Upper lobe of left lung (tissue), 4 donors: Measurements from ENCODE around the gene PLPPR1.

Experiments used
- POLR2A ChIP-seq, 4 donors: fragments of 450-650 bp; IDR thresholded peaks; one replicate each; pipeline ENCODE4 v1.5.1; 2016 to 2017; ENCODE audit warnings: antibody characterized with exemption in 4 of 4, mild to moderate bottlenecking in 2 of 4
- POLR2AphosphoS5 ChIP-seq, 2 donors: sonication (generic); formaldehyde crosslinking; IDR thresholded peaks; one replicate each; pipeline ENCODE4 v1.5.1; 2017; ENCODE audit warnings: antibody characterized with exemption in 2 of 2
- TF ChIP-seq, protein P1 (sequence below), 6 experiments: fragments of 450-650 bp in 4 of 6; fragments of 200-600 bp in 2 of 6; sonication (generic) in 2 of 6; IDR thresholded peaks; one replicate each; pipeline ENCODE4 v1.5.1; 2016 to 2019; ENCODE audit warnings: antibody characterized with exemption in 6 of 6

DNA sequence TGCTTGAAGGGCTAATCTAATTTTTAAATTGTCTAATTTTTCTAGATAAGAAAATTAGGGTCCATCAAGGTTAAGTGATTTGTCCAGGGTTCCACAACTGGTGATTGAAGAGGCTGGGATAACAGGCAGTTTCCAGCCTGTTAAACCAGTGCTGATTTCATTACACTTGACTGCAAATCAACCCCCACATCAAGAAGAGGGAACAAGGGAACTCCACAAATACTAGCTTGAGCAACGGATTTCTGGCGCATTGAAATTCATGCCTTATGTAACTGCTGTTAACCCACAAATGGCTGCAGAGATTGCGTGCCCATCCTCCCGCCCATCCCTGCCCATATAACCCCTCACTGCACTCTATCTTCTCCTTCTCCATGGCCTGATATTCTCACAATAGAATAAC, 10.0 kb downstream of the PLPPR1 start:
- TF ChIP-seq, protein P1, sequence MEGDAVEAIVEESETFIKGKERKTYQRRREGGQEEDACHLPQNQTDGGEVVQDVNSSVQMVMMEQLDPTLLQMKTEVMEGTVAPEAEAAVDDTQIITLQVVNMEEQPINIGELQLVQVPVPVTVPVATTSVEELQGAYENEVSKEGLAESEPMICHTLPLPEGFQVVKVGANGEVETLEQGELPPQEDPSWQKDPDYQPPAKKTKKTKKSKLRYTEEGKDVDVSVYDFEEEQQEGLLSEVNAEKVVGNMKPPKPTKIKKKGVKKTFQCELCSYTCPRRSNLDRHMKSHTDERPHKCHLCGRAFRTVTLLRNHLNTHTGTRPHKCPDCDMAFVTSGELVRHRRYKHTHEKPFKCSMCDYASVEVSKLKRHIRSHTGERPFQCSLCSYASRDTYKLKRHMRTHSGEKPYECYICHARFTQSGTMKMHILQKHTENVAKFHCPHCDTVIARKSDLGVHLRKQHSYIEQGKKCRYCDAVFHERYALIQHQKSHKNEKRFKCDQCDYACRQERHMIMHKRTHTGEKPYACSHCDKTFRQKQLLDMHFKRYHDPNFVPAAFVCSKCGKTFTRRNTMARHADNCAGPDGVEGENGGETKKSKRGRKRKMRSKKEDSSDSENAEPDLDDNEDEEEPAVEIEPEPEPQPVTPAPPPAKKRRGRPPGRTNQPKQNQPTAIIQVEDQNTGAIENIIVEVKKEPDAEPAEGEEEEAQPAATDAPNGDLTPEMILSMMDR (IDR thresholded peaks at IDR 0.05), result no peak
- TF ChIP-seq POLR2A (IDR thresholded peaks at IDR 0.05) (no peak), POLR2AphosphoS5 (IDR thresholded peaks at IDR 0.05) (no peak)
